ENCODE results near the gene MAVS.
"Not testable (repeated sequence)": the region's sequence is repeated elsewhere in the genome, so short reads cannot be mapped to it uniquely, and the experiment has no call there.

The MAVS gene

DNA sequence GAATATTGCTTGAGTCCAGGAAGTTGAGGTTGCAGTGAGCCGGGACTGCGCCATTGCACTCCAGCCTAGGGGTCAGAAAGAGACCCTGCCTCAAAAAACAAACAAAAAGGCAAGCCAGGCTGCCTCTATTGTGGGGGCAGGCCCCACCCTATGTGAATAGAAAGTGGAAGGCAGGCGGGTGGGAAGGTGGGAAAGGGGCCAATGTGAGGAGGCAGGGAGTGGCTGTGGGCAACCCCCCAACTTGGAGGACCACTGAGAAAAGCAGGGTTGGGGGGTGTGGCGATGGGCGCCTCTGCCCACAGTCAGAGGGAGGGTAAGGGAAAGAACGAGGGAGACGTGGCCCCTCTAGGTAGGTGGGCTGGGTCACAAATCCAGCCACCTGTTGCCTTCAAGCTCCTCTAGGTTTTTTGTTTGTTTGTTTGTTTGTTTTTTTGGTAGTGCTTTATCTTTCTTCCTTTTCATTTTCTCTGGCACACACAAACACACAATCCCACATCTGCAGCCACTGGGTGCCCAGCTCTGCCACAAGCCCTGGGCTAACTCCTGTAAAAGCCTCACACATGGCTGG, 31.6 kb upstream of the MAVS start:
- no peak for DNase-seq (ENCODE audit: low read depth in 1 of 2, low spot score in 1 of 2)

DNA sequence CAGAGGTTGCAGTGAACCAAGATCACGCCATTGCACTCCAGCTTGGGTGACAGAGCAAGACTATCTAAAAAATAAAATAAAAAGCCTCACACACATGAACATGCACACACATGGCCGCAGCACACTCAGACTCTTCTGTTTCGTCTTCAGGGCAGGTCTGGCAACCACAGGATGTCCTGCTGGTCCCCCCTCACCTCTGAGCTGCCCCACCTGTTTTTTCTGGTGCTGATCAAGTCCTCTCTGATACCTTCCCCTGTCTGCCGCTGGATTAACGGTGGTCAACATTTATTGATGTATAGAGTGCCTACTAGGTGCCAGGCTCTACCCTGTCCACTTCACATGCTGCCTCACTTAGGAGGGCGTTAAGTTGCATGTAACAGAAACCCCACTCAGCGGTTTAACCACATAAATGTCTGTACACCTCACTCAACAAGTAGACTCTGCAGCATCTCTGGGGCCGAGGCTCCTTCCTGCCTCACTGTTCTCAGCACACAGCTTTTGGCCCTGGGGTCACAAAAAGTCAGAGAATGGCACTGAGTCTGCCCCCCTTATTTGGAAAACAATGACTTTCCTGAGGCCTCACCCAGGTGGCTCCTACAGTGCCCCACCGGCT, 30.8 kb upstream of the MAVS start:
- DNase-seq (ENCODE audit: low read depth in 1 of 2, low spot score in 1 of 2) = no peak

- no peak for DNase-seq (ENCODE audit: low read depth in 1 of 2, low spot score in 1 of 2)
Observed at GRCh38 chr20:3818155-3819151, 28.2 kb upstream of the MAVS start.

GRCh38 chr20:3819411-3820047, 27.1 kb upstream of the MAVS start:
- no peak for DNase-seq (ENCODE audit: low read depth in 1 of 2, low spot score in 1 of 2)

GRCh38 chr20:3820048-3820900, 26.4 kb upstream of the MAVS start, which contains the start of gene AP5S1:
TSS of gene AP5S1 (plus strand) at chr20:3820547. CDS start at chr20:3822118, 1,571 bp downstream.
- DNase-seq (ENCODE audit: low read depth in 1 of 2, low spot score in 1 of 2) = peak; percentile 80 to 84

DNA sequence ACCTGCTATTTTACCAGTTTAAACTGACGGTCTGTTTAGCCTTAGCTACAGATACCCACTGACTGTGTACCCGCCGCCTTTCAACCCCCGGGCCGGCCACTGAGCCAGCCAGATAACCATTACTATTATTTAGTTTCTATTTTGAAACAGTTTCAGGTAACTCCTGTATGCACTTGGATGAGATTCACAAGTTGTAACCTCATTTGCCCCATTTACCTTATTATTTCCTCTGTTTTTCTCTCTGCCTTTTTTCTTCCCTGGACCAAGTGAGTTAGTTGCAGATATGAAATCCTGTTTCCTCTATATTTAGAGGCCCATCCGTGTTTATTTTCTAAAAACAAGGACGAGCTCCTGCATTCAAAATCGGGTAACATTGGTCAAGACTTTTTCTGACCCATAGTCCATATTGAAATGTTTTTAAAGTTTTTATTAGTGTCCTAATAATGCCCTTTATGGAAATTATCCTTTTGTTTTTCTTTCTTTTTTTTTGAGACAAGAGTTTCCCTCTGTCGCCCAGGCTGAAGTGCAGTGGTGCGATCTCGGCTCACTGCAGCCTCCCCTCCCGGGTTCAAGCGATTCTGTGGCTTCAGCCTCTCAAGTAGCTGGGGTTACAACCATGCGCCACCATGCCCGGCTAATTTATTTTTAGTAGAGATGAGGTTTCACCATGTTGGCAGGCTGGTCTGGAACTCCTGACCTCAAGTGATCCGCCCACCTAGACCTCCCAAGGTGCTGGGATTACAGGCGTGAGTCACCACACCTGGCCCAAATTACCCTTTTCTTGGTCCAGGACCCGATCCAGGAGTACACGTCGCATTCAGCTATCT, 25.5 kb upstream of the MAVS start:
- DNase-seq (ENCODE audit: low read depth in 1 of 2, low spot score in 1 of 2) = no peak

DNA sequence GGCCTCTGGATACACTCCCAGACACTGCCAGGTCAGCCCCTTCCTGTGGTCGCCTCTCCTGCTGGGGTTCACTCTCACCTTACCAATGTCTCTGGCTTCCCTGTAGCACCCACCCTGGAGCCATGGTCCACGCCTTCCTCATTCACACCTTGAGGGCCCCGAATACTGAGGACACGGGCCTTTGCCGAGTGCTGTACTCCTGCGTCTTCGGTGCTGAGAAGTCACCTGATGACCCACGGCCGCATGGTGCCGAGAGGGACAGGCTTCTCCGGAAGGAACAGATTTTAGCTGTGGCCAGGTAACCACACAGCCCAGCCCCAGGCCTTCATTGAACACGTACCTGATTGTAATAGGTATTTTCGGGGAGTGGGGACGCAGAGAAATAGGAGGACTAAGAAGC, 24.6 kb upstream of the MAVS start:
- no peak for DNase-seq (ENCODE audit: low read depth in 1 of 2, low spot score in 1 of 2)

GRCh38 chr20:3823881-3824280, 22.8 kb upstream of the MAVS start:
- no peak for DNase-seq (ENCODE audit: low read depth in 1 of 2, low spot score in 1 of 2)

GRCh38 chr20:3825526-3825925, 21.1 kb upstream of the MAVS start:
- DNase-seq (ENCODE audit: low read depth in 1 of 2, low spot score in 1 of 2) = no peak

DNA sequence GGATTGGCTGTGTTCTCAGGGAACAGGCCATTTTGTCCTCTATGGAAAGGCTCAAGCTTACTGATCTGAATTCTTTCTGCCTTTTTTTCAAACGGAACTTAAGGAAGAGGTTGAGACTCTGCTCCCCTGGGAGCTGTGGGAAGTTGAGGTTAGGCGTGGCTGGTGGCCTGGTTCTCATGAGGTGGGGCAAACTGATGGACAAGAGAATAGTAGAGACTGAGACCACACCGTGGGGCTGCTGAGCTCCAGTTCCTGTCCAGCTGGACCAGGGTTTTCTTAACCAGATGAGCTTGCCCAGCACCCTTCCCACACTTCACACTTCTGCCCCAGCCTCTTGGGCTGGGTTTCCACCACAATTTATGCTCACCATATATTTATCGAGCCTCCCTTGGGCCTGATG, 20.2 kb upstream of the MAVS start:
- DNase-seq (ENCODE audit: low read depth in 1 of 2, low spot score in 1 of 2) = no peak

- DNase-seq (ENCODE audit: low read depth in 1 of 2, low spot score in 1 of 2) = no peak
Observed at GRCh38 chr20:3828798-3829197, 17.8 kb upstream of the MAVS start.

DNA sequence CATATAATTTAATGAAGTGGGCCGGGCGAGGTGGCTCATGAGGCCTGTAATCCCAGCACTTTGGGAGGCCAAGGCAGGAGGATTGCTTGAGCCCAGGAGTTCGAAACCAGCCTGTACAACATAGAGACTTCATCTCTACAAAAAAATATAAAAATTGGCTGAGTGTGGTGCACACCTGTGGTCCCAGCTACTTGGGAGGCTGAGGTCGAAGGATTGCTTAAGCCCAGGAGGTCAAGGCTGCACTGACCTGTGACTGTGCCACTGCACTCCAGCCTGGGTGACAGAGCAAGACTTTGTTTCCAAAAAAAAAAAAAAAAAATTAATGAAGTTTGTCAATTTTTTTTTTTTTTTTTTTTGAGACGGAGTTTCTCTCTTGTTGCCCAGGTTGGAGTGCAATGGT, 16.7 kb upstream of the MAVS start:
- DNase-seq (ENCODE audit: low read depth in 1 of 2, low spot score in 1 of 2) = not testable (repeated sequence)

GRCh38 chr20:3836132-3836531, 10.5 kb upstream of the MAVS start:
- no peak for DNase-seq (ENCODE audit: low read depth in 1 of 2, low spot score in 1 of 2)

- no peak for DNase-seq (ENCODE audit: low read depth in 1 of 2, low spot score in 1 of 2)
Observed at GRCh38 chr20:3839328-3839727, 7.3 kb upstream of the MAVS start.

- not testable (repeated sequence) for DNase-seq (ENCODE audit: low read depth in 1 of 2, low spot score in 1 of 2)
Observed at GRCh38 chr20:3840201-3840600, 6.4 kb upstream of the MAVS start.

- no peak for DNase-seq (ENCODE audit: low read depth in 1 of 2, low spot score in 1 of 2)
Observed at GRCh38 chr20:3842348-3842930, 4.2 kb upstream of the MAVS start.

GRCh38 chr20:3843490-3843889, 3.1 kb upstream of the MAVS start:
- DNase-seq (ENCODE audit: low read depth in 1 of 2, low spot score in 1 of 2) = no peak

DNA sequence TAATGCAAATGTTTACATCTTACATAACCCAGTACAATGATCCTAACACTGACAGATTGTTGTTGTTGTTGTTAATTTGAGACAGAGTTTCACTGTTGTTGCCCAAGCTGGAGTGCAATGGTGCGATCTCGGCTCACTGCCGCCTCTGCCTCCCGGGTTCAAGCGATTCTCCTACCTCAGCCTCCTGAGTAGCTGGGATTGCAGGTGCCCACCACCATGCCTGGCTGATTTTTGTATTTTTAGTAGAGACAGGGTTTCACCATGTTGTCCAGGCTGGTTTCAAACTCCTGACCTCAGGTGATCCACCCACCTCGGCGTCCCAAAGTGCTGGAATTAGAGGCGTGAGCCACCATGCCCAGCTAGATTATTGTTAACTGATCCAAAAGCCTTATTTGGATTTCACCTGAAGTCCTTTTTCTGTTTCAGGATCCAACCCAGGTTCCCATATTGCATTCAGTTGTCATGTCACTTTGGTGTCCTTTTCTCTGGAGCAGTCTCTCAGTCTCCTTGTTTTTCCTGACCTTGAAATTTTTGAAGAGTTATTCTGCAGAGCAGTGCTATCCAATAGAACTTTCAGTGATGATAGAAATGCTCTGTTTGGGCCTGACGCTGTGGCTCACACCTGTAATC, 2.5 kb upstream of the MAVS start:
- DNase-seq (ENCODE audit: low read depth in 1 of 2, low spot score in 1 of 2) = not testable (repeated sequence)

- DNase-seq (ENCODE audit: low read depth in 1 of 2, low spot score in 1 of 2) = peak in 1 of 2 donors; percentile 15
Observed at GRCh38 chr20:3846378-3846739, 275 bp upstream of the MAVS start.
